HG03064 (cell line): ENCODE measurements around the gene SLC15A3.

Experiments
- ATAC-seq: cut with Tn5 transposase; IDR thresholded peaks from one replicate; pipeline ENCODE4 v1.9.1; 2021; ENCODE audit warnings: low read depth; ENCODE audit not compliant: unreplicated experiment

SLC15A3 gene

GRCh38 chr11:60932605-60933356, 19.2 kb downstream of the SLC15A3 start:
- ATAC-seq, result no peak

- ATAC-seq, result no peak
These were observed 20.1 kb downstream of the SLC15A3 start for GRCh38 chr11:60931917-60932316.

GRCh38 chr11:60930394-60930793, 21.6 kb downstream of the SLC15A3 start:
- ATAC-seq, result no peak

- no peak for ATAC-seq
These were observed 22.2 kb downstream of the SLC15A3 start for GRCh38 chr11:60929764-60930163.

GRCh38 chr11:60928563-60929001, 23.4 kb downstream of the SLC15A3 start:
- no peak for ATAC-seq

- ATAC-seq, result no peak
These were observed 24.4 kb downstream of the SLC15A3 start for GRCh38 chr11:60927600-60927999.

GRCh38 chr11:60927061-60927592, 24.8 kb downstream of the SLC15A3 start:
- no peak for ATAC-seq

GRCh38 chr11:60926500-60926899, 25.5 kb downstream of the SLC15A3 start:
- ATAC-seq, result no peak

- no peak for ATAC-seq
These were observed 26.1 kb downstream of the SLC15A3 start for GRCh38 chr11:60925868-60926267.

- ATAC-seq, result no peak
These were observed 26.8 kb downstream of the SLC15A3 start for GRCh38 chr11:60924906-60925853.

- no peak for ATAC-seq
These were observed 27.7 kb downstream of the SLC15A3 start, which contains the start of gene TMEM132A for GRCh38 chr11:60924110-60924905. TSS of gene TMEM132A (plus strand) at chr11:60924460. CDS start at chr11:60924634, 174 bp downstream.

GRCh38 chr11:60923800-60924109, 28.2 kb downstream of the SLC15A3 start:
- ATAC-seq, result no peak

- ATAC-seq, result no peak
These were observed 28.6 kb downstream of the SLC15A3 start for GRCh38 chr11:60923326-60923725.

GRCh38 chr11:60922906-60923305, 29.1 kb downstream of the SLC15A3 start:
- ATAC-seq, result no peak

GRCh38 chr11:60921777-60922335, 30.1 kb downstream of the SLC15A3 start:
- no peak for ATAC-seq

GRCh38 chr11:60921259-60921658, 30.7 kb downstream of the SLC15A3 start:
- ATAC-seq, result no peak

- no peak for ATAC-seq
These were observed 32.0 kb downstream of the SLC15A3 start for GRCh38 chr11:60919956-60920355.

GRCh38 chr11:60919320-60919719, 32.7 kb downstream of the SLC15A3 start:
- no peak for ATAC-seq

GRCh38 chr11:60918939-60919265, 33.1 kb downstream of the SLC15A3 start:
- no peak for ATAC-seq

- ATAC-seq, result no peak
These were observed 33.6 kb downstream of the SLC15A3 start for GRCh38 chr11:60918251-60918938.
